WTC11 (cell line): ENCODE measurements around the gene ZNF780B. TPM values are rescaled to one million over a fixed set of nuclear protein-coding genes. Genes with fewer than 3 reads are reported as not detected.

Experiments
- ATAC-seq: fragments of 200-7000 bp; cut with Tn5 transposase; 2 replicates; pipeline ENCODE4 v1.10.0; 2021; ENCODE audit warnings: mild to moderate bottlenecking, moderate library complexity
- CTCF ChIA-PET: fragments of 300-600 bp; sonication (Branson Sonifier 250); formaldehyde crosslinking; loops from one replicate; lab custom pipeline; 2021; ENCODE audit warnings: antibody characterized with exemption; lab: Charles Lee
- POLR2A ChIA-PET: fragments of 350-600 bp; sonication (Branson Sonifier 250); formaldehyde crosslinking; loops from one replicate; lab custom pipeline; 2021; ENCODE audit warnings: antibody characterized with exemption; lab: Charles Lee
- DNase-seq: peaks from one replicate; pipeline ENCODE4 v3.0.0; 2021; ENCODE audit warnings: low spot score
- H3K27ac Mint-ChIP-seq: 2 replicates; pipeline ENCODE4 v1.8.0; 2021; ENCODE audit warnings: mixed read lengths
- H3K27me3 Mint-ChIP-seq: 2 replicates; pipeline ENCODE4 v1.8.0; 2021; ENCODE audit warnings: low read depth, mild to moderate bottlenecking, moderate library complexity, mixed read lengths
- H3K36me3 Mint-ChIP-seq: 2 replicates; pipeline ENCODE4 v1.8.0; 2021; ENCODE audit warnings: mixed read lengths
- H3K4me1 Mint-ChIP-seq: 2 replicates; pipeline ENCODE4 v1.8.0; 2022; ENCODE audit warnings: mixed read lengths
- H3K4me3 Mint-ChIP-seq: 2 replicates; pipeline ENCODE4 v1.8.0; 2021; ENCODE audit warnings: mild to moderate bottlenecking, moderate library complexity, mixed read lengths
- H3K9me3 Mint-ChIP-seq: 2 replicates; pipeline ENCODE4 v1.8.0; 2021; ENCODE audit warnings: mixed read lengths
- ATF1 ChIP-seq: sonication (generic); formaldehyde crosslinking; IDR thresholded peaks from 2 replicates; pipeline ENCODE4 v1.8.1; 2023; ENCODE audit warnings: mild to moderate bottlenecking, moderate library complexity, missing genetic modification reagents
- CBFB ChIP-seq: sonication (generic); formaldehyde crosslinking; IDR thresholded peaks from 2 replicates; pipeline ENCODE4 v1.8.1; 2022; ENCODE audit warnings: mild to moderate bottlenecking, low read depth, missing genetic modification reagents
- ETV6 ChIP-seq: sonication (generic); formaldehyde crosslinking; IDR thresholded peaks from 2 replicates; pipeline ENCODE4 v1.8.1; 2022; ENCODE audit warnings: mild to moderate bottlenecking, missing genetic modification reagents
- FOXK1 ChIP-seq: sonication (generic); formaldehyde crosslinking; IDR thresholded peaks from 2 replicates; pipeline ENCODE4 v1.8.0; 2022; ENCODE audit warnings: mild to moderate bottlenecking, moderate library complexity, missing genetic modification reagents
- GRHL2 ChIP-seq: fragments of 250-450 bp; sonication (Bioruptor Pico); IDR thresholded peaks from 2 replicates; pipeline ENCODE4 v1.8.0; 2022; ENCODE audit warnings: mild to moderate bottlenecking, moderate library complexity; ENCODE audit not compliant: insufficient replicate concordance, severe bottlenecking
- IRF2 ChIP-seq: sonication (generic); formaldehyde crosslinking; IDR thresholded peaks from 2 replicates; pipeline ENCODE4 v1.8.0; 2022; ENCODE audit warnings: low read depth, missing genetic modification reagents, borderline replicate concordance
- JUN ChIP-seq: sonication (generic); formaldehyde crosslinking; IDR thresholded peaks from 2 replicates; pipeline ENCODE4 v1.8.0; 2023; ENCODE audit warnings: mild to moderate bottlenecking, missing genetic modification reagents
- NR1H2 ChIP-seq: sonication (generic); formaldehyde crosslinking; IDR thresholded peaks from 2 replicates; pipeline ENCODE4 v1.9.0; 2021; ENCODE audit warnings: mild to moderate bottlenecking, moderate library complexity, missing genetic modification reagents
- PRRX2 ChIP-seq: fragments of 250-450 bp; sonication (Bioruptor Pico); IDR thresholded peaks from 2 replicates; pipeline ENCODE4 v1.8.0; 2021; ENCODE audit warnings: mild to moderate bottlenecking
- ZBTB21 ChIP-seq: sonication (generic); formaldehyde crosslinking; IDR thresholded peaks from 2 replicates; pipeline ENCODE4 v1.8.1; 2023; ENCODE audit warnings: mild to moderate bottlenecking, missing genetic modification reagents, borderline replicate concordance
- ZNF138 ChIP-seq: sonication (generic); formaldehyde crosslinking; conservative IDR thresholded peaks from 2 replicates; pipeline ENCODE4 v1.8.1; 2022; ENCODE audit warnings: mild to moderate bottlenecking, moderate library complexity, missing genetic modification reagents
- ZNF423 ChIP-seq: fragments of 250-450 bp; sonication (Bioruptor Pico); IDR thresholded peaks from 2 replicates; pipeline ENCODE4 v2.1.2; 2022; ENCODE audit warnings: mild to moderate bottlenecking, moderate library complexity
- total RNA-seq: library from RNA; stranded (reverse); gene quantifications from 3 replicates; pipeline ENCODE4 v1.2.3, GENCODE V29; 2021
- TF ChIP-seq, protein P1 (sequence below): sonication (generic); formaldehyde crosslinking; IDR thresholded peaks from 2 replicates; pipeline ENCODE4 v1.8.1; 2022; ENCODE audit warnings: missing genetic modification reagents, borderline replicate concordance
- TF ChIP-seq, protein P2 (sequence below): sonication (generic); formaldehyde crosslinking; IDR thresholded peaks from 2 replicates; pipeline ENCODE4 v1.8.0; 2022; ENCODE audit warnings: missing genetic modification reagents
- TF ChIP-seq, protein P3 (sequence below): sonication (generic); formaldehyde crosslinking; IDR thresholded peaks from 2 replicates; pipeline ENCODE4 v1.8.1; 2023; ENCODE audit warnings: mild to moderate bottlenecking, missing genetic modification reagents
- TF ChIP-seq, protein P4 (sequence below): sonication (generic); formaldehyde crosslinking; conservative IDR thresholded peaks from 2 replicates; pipeline ENCODE4 v1.8.1; 2022; ENCODE audit warnings: mild to moderate bottlenecking, missing genetic modification reagents
- TF ChIP-seq, protein P5 (sequence below): sonication (generic); formaldehyde crosslinking; IDR thresholded peaks from 2 replicates; pipeline ENCODE4 v1.8.0; 2023; ENCODE audit warnings: mild to moderate bottlenecking, missing genetic modification reagents
- TF ChIP-seq, protein P6 (sequence below): fragments of 200-600 bp; IDR thresholded peaks from 2 replicates; pipeline ENCODE4 v1.8.0; 2022; ENCODE audit warnings: antibody characterized with exemption
- TF ChIP-seq, protein P7 (sequence below): sonication (generic); formaldehyde crosslinking; IDR thresholded peaks from 2 replicates; pipeline ENCODE4 v1.8.1; 2022; ENCODE audit warnings: mild to moderate bottlenecking, moderate library complexity, missing genetic modification reagents

Gene ZNF780B
- total RNA-seq, 1 experiment from 2014 or later: 22.9 TPM

DNA sequence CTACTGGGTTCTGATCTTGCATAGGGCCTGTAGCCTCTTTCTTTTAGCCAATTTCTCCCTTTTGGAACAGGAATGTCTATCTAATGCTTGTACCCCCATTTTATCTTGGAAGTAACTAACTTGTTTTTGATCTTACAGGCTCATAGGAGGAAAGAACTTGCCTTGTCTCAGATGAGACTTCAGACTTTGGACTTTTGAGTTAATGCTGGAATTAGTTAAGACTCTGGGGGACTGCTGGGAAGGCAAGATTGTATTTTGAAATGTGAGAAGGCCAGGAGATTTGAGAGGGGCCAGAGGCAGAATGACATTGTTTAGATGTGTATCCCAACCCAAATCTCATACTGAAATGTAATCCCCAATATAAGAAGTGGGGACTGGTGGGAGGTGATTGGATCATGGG, 61.7 kb downstream of the ZNF780B start:
- TF ChIP-seq, protein P1, sequence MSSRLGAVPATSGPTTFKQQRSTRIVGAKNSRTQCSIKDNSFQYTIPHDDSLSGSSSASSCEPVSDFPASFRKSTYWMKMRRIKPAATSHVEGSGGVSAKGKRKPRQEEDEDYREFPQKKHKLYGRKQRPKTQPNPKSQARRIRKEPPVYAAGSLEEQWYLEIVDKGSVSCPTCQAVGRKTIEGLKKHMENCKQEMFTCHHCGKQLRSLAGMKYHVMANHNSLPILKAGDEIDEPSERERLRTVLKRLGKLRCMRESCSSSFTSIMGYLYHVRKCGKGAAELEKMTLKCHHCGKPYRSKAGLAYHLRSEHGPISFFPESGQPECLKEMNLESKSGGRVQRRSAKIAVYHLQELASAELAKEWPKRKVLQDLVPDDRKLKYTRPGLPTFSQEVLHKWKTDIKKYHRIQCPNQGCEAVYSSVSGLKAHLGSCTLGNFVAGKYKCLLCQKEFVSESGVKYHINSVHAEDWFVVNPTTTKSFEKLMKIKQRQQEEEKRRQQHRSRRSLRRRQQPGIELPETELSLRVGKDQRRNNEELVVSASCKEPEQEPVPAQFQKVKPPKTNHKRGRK (CRISPR knock-in tag): no peak
- no peak for TF ChIP-seq PRRX2 (CRISPR knock-in tag)
- no peak for TF ChIP-seq FOXK1 (CRISPR knock-in tag)
- no peak for TF ChIP-seq CBFB (CRISPR knock-in tag)
- TF ChIP-seq ZNF138: no peak
- TF ChIP-seq, protein P2, sequence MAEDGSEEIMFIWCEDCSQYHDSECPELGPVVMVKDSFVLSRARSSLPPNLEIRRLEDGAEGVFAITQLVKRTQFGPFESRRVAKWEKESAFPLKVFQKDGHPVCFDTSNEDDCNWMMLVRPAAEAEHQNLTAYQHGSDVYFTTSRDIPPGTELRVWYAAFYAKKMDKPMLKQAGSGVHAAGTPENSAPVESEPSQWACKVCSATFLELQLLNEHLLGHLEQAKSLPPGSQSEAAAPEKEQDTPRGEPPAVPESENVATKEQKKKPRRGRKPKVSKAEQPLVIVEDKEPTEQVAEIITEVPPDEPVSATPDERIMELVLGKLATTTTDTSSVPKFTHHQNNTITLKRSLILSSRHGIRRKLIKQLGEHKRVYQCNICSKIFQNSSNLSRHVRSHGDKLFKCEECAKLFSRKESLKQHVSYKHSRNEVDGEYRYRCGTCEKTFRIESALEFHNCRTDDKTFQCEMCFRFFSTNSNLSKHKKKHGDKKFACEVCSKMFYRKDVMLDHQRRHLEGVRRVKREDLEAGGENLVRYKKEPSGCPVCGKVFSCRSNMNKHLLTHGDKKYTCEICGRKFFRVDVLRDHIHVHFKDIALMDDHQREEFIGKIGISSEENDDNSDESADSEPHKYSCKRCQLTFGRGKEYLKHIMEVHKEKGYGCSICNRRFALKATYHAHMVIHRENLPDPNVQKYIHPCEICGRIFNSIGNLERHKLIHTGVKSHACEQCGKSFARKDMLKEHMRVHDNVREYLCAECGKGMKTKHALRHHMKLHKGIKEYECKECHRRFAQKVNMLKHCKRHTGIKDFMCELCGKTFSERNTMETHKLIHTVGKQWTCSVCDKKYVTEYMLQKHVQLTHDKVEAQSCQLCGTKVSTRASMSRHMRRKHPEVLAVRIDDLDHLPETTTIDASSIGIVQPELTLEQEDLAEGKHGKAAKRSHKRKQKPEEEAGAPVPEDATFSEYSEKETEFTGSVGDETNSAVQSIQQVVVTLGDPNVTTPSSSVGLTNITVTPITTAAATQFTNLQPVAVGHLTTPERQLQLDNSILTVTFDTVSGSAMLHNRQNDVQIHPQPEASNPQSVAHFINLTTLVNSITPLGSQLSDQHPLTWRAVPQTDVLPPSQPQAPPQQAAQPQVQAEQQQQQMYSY (CRISPR knock-in tag): no peak
- TF ChIP-seq JUN (CRISPR knock-in tag): no peak
- no peak for TF ChIP-seq IRF2 (CRISPR knock-in tag)
- TF ChIP-seq ZNF423 (CRISPR knock-in tag): no peak
- TF ChIP-seq NR1H2 (CRISPR knock-in tag): no peak
- TF ChIP-seq, protein P3, sequence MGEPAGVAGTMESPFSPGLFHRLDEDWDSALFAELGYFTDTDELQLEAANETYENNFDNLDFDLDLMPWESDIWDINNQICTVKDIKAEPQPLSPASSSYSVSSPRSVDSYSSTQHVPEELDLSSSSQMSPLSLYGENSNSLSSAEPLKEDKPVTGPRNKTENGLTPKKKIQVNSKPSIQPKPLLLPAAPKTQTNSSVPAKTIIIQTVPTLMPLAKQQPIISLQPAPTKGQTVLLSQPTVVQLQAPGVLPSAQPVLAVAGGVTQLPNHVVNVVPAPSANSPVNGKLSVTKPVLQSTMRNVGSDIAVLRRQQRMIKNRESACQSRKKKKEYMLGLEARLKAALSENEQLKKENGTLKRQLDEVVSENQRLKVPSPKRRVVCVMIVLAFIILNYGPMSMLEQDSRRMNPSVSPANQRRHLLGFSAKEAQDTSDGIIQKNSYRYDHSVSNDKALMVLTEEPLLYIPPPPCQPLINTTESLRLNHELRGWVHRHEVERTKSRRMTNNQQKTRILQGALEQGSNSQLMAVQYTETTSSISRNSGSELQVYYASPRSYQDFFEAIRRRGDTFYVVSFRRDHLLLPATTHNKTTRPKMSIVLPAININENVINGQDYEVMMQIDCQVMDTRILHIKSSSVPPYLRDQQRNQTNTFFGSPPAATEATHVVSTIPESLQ (CRISPR knock-in tag): no peak
- TF ChIP-seq ZBTB21: no peak
- TF ChIP-seq, protein P4, sequence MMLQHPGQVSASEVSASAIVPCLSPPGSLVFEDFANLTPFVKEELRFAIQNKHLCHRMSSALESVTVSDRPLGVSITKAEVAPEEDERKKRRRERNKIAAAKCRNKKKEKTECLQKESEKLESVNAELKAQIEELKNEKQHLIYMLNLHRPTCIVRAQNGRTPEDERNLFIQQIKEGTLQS: no peak
- TF ChIP-seq, protein P5, sequence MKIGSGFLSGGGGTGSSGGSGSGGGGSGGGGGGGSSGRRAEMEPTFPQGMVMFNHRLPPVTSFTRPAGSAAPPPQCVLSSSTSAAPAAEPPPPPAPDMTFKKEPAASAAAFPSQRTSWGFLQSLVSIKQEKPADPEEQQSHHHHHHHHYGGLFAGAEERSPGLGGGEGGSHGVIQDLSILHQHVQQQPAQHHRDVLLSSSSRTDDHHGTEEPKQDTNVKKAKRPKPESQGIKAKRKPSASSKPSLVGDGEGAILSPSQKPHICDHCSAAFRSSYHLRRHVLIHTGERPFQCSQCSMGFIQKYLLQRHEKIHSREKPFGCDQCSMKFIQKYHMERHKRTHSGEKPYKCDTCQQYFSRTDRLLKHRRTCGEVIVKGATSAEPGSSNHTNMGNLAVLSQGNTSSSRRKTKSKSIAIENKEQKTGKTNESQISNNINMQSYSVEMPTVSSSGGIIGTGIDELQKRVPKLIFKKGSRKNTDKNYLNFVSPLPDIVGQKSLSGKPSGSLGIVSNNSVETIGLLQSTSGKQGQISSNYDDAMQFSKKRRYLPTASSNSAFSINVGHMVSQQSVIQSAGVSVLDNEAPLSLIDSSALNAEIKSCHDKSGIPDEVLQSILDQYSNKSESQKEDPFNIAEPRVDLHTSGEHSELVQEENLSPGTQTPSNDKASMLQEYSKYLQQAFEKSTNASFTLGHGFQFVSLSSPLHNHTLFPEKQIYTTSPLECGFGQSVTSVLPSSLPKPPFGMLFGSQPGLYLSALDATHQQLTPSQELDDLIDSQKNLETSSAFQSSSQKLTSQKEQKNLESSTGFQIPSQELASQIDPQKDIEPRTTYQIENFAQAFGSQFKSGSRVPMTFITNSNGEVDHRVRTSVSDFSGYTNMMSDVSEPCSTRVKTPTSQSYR: no peak
- no peak for TF ChIP-seq ETV6 (CRISPR knock-in tag)
- TF ChIP-seq ATF1 (CRISPR knock-in tag): no peak
- TF ChIP-seq, protein P6, sequence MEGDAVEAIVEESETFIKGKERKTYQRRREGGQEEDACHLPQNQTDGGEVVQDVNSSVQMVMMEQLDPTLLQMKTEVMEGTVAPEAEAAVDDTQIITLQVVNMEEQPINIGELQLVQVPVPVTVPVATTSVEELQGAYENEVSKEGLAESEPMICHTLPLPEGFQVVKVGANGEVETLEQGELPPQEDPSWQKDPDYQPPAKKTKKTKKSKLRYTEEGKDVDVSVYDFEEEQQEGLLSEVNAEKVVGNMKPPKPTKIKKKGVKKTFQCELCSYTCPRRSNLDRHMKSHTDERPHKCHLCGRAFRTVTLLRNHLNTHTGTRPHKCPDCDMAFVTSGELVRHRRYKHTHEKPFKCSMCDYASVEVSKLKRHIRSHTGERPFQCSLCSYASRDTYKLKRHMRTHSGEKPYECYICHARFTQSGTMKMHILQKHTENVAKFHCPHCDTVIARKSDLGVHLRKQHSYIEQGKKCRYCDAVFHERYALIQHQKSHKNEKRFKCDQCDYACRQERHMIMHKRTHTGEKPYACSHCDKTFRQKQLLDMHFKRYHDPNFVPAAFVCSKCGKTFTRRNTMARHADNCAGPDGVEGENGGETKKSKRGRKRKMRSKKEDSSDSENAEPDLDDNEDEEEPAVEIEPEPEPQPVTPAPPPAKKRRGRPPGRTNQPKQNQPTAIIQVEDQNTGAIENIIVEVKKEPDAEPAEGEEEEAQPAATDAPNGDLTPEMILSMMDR: no peak
- TF ChIP-seq, protein P7, sequence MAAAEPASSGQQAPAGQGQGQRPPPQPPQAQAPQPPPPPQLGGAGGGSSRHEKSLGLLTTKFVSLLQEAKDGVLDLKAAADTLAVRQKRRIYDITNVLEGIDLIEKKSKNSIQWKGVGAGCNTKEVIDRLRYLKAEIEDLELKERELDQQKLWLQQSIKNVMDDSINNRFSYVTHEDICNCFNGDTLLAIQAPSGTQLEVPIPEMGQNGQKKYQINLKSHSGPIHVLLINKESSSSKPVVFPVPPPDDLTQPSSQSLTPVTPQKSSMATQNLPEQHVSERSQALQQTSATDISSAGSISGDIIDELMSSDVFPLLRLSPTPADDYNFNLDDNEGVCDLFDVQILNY (CRISPR knock-in tag): no peak
- TF ChIP-seq GRHL2: no peak
- TF ChIP-seq, all 79 proteins: peak for 0
- CTCF ChIA-PET: no interaction called here
- Mint-ChIP-seq H3K4me3 (no peak overlapping the region), H3K36me3 (peaks cover 21% of the 10 kb centered on the region), H3K27me3 (no peaks in the 10 kb centered on the region), H3K27ac (no peak overlapping the region), H3K9me3 (peaks cover 25% of the 10 kb centered on the region), H3K4me1 (peaks cover 14% of the 10 kb centered on the region)
- no peak for DNase-seq
- POLR2A ChIA-PET: no interaction called here
- ATAC-seq: no peak
